A673 (cell line): ENCODE results near the gene MED23. TPM values are rescaled to one million over a fixed set of nuclear protein-coding genes. Genes with fewer than 3 reads are reported as not detected.

Experiments
- BruUV-seq: library from RNA; stranded (reverse); fragments of 400-500 nt; replicated peaks from 2 replicates; lab custom pipeline; 2021; lab: Mats Ljungman, UMichigan
- CTCF ChIA-PET: fragments of 300-600 bp; sonication (Branson Sonifier 250); formaldehyde crosslinking; loops from one replicate; lab custom pipeline; 2022; ENCODE audit warnings: antibody characterized with exemption; lab: Charles Lee
- POLR2A ChIA-PET: fragments of 300-600 bp; sonication (Branson Sonifier 250); formaldehyde crosslinking; loops from one replicate; lab custom pipeline; 2022; ENCODE audit warnings: antibody characterized with exemption; ENCODE audit not compliant: low non-redundant PET; lab: Charles Lee
- DNase-seq: peaks from one replicate; pipeline ENCODE4 v3.0.0-alpha.2; 2015; ENCODE audit warnings: low spot score
- H3K27ac ChIP-seq: fragments of 200-600 bp; sonication (generic); 2 replicates; pipeline ENCODE4 v1.5.1; 2016; ENCODE audit warnings: mixed run types, low read depth, mild to moderate bottlenecking, mixed read lengths, antibody characterized with exemption, low read length; ENCODE audit not compliant: poor library complexity, severe bottlenecking
- H3K27me3 ChIP-seq: fragments of 200-600 bp; sonication (generic); replicated peaks from 2 replicates; pipeline ENCODE4 v1.6.1; 2017; ENCODE audit warnings: mixed run types, low read depth, mild to moderate bottlenecking, mixed read lengths, antibody characterized with exemption, low read length; ENCODE audit not compliant: insufficient read depth, poor library complexity
- H3K36me3 ChIP-seq: fragments of 200-600 bp; sonication (generic); 2 replicates; pipeline ENCODE4 v1.6.1; 2016; ENCODE audit warnings: mixed run types, mild to moderate bottlenecking, mixed read lengths, antibody characterized with exemption, low read length; ENCODE audit not compliant: insufficient read depth, poor library complexity, severe bottlenecking
- H3K4me1 ChIP-seq: fragments of 200-600 bp; sonication (generic); 2 replicates; pipeline ENCODE4 v1.6.1; 2017; ENCODE audit warnings: mixed run types, mild to moderate bottlenecking, mixed read lengths, antibody characterized with exemption, low read length; ENCODE audit not compliant: insufficient read depth, poor library complexity, severe bottlenecking
- H3K4me3 ChIP-seq: fragments of 200-600 bp; sonication (generic); 2 replicates; pipeline ENCODE4 v1.5.1; 2016; ENCODE audit warnings: low read depth, mixed run types, mild to moderate bottlenecking, mixed read lengths, low read length; ENCODE audit not compliant: poor library complexity, severe bottlenecking
- H3K9me3 ChIP-seq: fragments of 200-600 bp; sonication (generic); 2 replicates; pipeline ENCODE4 v1.6.1; 2016; ENCODE audit warnings: mixed run types, low read depth, mild to moderate bottlenecking, mixed read lengths, antibody characterized with exemption, low read length; ENCODE audit not compliant: poor library complexity, severe bottlenecking
- CTCF ChIP-seq: fragments of 300-800, 200-600 bp; sonication (generic); conservative IDR thresholded peaks from 2 replicates; pipeline ENCODE4 v1.5.1; 2017; ENCODE audit warnings: low read depth, mild to moderate bottlenecking, antibody characterized with exemption, low read length, moderate library complexity, mixed read lengths
- EZH2 ChIP-seq: fragments of 200-600 bp; sonication (generic); IDR thresholded peaks from 2 replicates; pipeline ENCODE4 v1.6.1; 2017; ENCODE audit warnings: borderline replicate concordance, low read depth, mild to moderate bottlenecking, mixed read lengths, antibody characterized with exemption, low read length; ENCODE audit not compliant: poor library complexity, severe bottlenecking
- intact Hi-C: fragments of 100-400 bp; cut with micrococcal nuclease; formaldehyde crosslinking; loops from one replicate; pipeline ENCODE4 v1.10.0; 2022; ENCODE audit not compliant: unreplicated experiment
- total RNA-seq: library from RNA; stranded (reverse); gene quantifications from 2 replicates; pipeline ENCODE4 v1.2.3, GENCODE V29; 2021

The MED23 gene
- total RNA-seq, 1 experiment from 2014 or later, result 32.3 TPM

GRCh38 chr6:131655951-131656350 is 27.9 kb upstream of the MED23 start:
- POLR2A ChIA-PET, result no interaction called here
- CTCF ChIA-PET, result no interaction called here

GRCh38 chr6:131655387-131655786 is 27.3 kb upstream of the MED23 start:
- Histone ChIP-seq H3K9me3 (no peaks in the 10 kb centered on the region), H3K27me3 (no peaks in the 10 kb centered on the region), H3K36me3 (no peaks in the 10 kb centered on the region), H3K4me3 (no peak overlapping the region), H3K27ac (no peak overlapping the region), H3K4me1 (no peaks in the 10 kb centered on the region)
- TF ChIP-seq CTCF (no peak), EZH2 (no peak)
- ChIA-PET CTCF (no interaction called here), POLR2A (no interaction called here)
- intact Hi-C loops, result no loop called here
- no peak for DNase-seq
- BruUV-seq, result no TSS peak

More at GRCh38 chr6:131655951-131656350, 27.9 kb upstream of the MED23 start:
- intact Hi-C loops, result no loop called here
- Histone ChIP-seq H3K27me3 (no peaks in the 10 kb centered on the region), H3K9me3 (no peaks in the 10 kb centered on the region), H3K27ac (no peak overlapping the region), H3K4me1 (no peaks in the 10 kb centered on the region), H3K4me3 (no peak overlapping the region), H3K36me3 (no peaks in the 10 kb centered on the region)
- DNase-seq, result no peak
- TF ChIP-seq CTCF, result no peak
- TF ChIP-seq EZH2, result no peak
- no TSS peak for BruUV-seq

GRCh38 chr6:131654326-131654725 is 26.3 kb upstream of the MED23 start:
- intact Hi-C loops, result no loop called here
- TF ChIP-seq EZH2, result no peak
- TF ChIP-seq CTCF, result no peak
- Histone ChIP-seq H3K9me3 (no peaks in the 10 kb centered on the region), H3K4me1 (no peaks in the 10 kb centered on the region), H3K27me3 (no peaks in the 10 kb centered on the region), H3K27ac (no peak overlapping the region), H3K36me3 (no peaks in the 10 kb centered on the region), H3K4me3 (no peak overlapping the region)
- no peak for DNase-seq
- CTCF ChIA-PET, result no interaction called here
- no TSS peak for BruUV-seq
- POLR2A ChIA-PET, result no interaction called here
